ENCODE data around the gene NINL.

Gene NINL

GRCh38 chr20:25495189-25495824 lies 90.0 kb downstream of the NINL start:
- Histone ChIP-seq H3K27ac (no peak overlapping the region), H3K27me3 (ENCODE audit: insufficient read depth, low read depth, severe bottlenecking) (no peaks in the 10 kb centered on the region), H3K4me3 (ENCODE audit: low read depth, low read length) (no peak overlapping the region), H3K9me3 (ENCODE audit: severe bottlenecking) (no peaks in the 10 kb centered on the region), H3K36me3 (peaks cover 33% of the 10 kb centered on the region)
- DNase-seq, result no peak
- no peak for TF ChIP-seq CTCF (IDR thresholded peaks at IDR 0.05; ENCODE audit: low read depth, low read length)

GRCh38 chr20:25494506-25495188 lies 90.7 kb downstream of the NINL start:
- no peak for DNase-seq
- no peaks in the 10 kb centered on the region for H3K9me3 ChIP-seq (ENCODE audit: severe bottlenecking)
- TF ChIP-seq CTCF (IDR thresholded peaks at IDR 0.05; ENCODE audit: low read depth, low read length), result no peak
- no peak overlapping the region for H3K4me3 ChIP-seq (ENCODE audit: low read depth, low read length)
- H3K27ac ChIP-seq, result no peak overlapping the region
- peaks cover 35% of the 10 kb centered on the region for H3K36me3 ChIP-seq
- no peaks in the 10 kb centered on the region for H3K27me3 ChIP-seq (ENCODE audit: insufficient read depth, low read depth, severe bottlenecking)

GRCh38 chr20:25493748-25494505 lies 91.4 kb downstream of the NINL start:
- Histone ChIP-seq H3K36me3 (peaks cover 36% of the 10 kb centered on the region), H3K27ac (no peak overlapping the region), H3K27me3 (ENCODE audit: insufficient read depth, low read depth, severe bottlenecking) (no peaks in the 10 kb centered on the region), H3K9me3 (ENCODE audit: severe bottlenecking) (no peaks in the 10 kb centered on the region), H3K4me3 (ENCODE audit: low read depth, low read length) (no peak overlapping the region)
- no peak for TF ChIP-seq CTCF (IDR thresholded peaks at IDR 0.05; ENCODE audit: low read depth, low read length)
- DNase-seq, result no peak

GRCh38 chr20:25493137-25493536 lies 92.2 kb downstream of the NINL start:
- Histone ChIP-seq H3K9me3 (ENCODE audit: severe bottlenecking) (no peaks in the 10 kb centered on the region), H3K4me3 (ENCODE audit: low read depth, low read length) (no peak overlapping the region), H3K27ac (no peak overlapping the region), H3K36me3 (peaks cover 39% of the 10 kb centered on the region), H3K27me3 (ENCODE audit: insufficient read depth, low read depth, severe bottlenecking) (no peaks in the 10 kb centered on the region)
- DNase-seq, result no peak
- TF ChIP-seq CTCF (IDR thresholded peaks at IDR 0.05; ENCODE audit: low read depth, low read length), result no peak

GRCh38 chr20:25491446-25492038 lies 93.8 kb downstream of the NINL start:
- no peak for DNase-seq
- Histone ChIP-seq H3K36me3 (peaks cover 41% of the 10 kb centered on the region), H3K27ac (no peak overlapping the region), H3K27me3 (ENCODE audit: insufficient read depth, low read depth, severe bottlenecking) (no peaks in the 10 kb centered on the region), H3K4me3 (ENCODE audit: low read depth, low read length) (no peak overlapping the region), H3K9me3 (ENCODE audit: severe bottlenecking) (no peaks in the 10 kb centered on the region)
- TF ChIP-seq CTCF (IDR thresholded peaks at IDR 0.05; ENCODE audit: low read depth, low read length), result no peak

Measured in WERI-Rb-1 (cell line).